GM12874 (cell line): ENCODE measurements around the gene PYHIN1.

Experiments used
- CTCF ChIP-seq: IDR thresholded peaks from 2 replicates; pipeline ENCODE4 v1.5.1; 2011; ENCODE audit warnings: low read depth, mild to moderate bottlenecking, control low read depth, low read length, moderate library complexity; ENCODE audit not compliant: insufficient read depth

Gene PYHIN1

GRCh38 chr1:158979229-158979628 lies 47.9 kb downstream of the PYHIN1 start:
- TF ChIP-seq CTCF, result no peak

GRCh38 chr1:158983235-158983634 lies 51.9 kb downstream of the PYHIN1 start:
- TF ChIP-seq CTCF, result no peak

GRCh38 chr1:158984386-158984785 lies 53.0 kb downstream of the PYHIN1 start:
- no peak for TF ChIP-seq CTCF

- TF ChIP-seq CTCF, result no peak
Measured at GRCh38 chr1:158989424-158989823, 58.1 kb downstream of the PYHIN1 start.

- TF ChIP-seq CTCF, result no peak
Measured at GRCh38 chr1:158992787-158993312, 61.5 kb downstream of the PYHIN1 start.

GRCh38 chr1:158996998-158997397 lies 65.6 kb downstream of the PYHIN1 start:
- no peak for TF ChIP-seq CTCF

GRCh38 chr1:158998037-158998780 lies 66.9 kb downstream of the PYHIN1 start:
- no peak for TF ChIP-seq CTCF

GRCh38 chr1:158998781-158999161 lies 67.4 kb downstream of the PYHIN1 start:
- TF ChIP-seq CTCF, result peak; percentile 62
